ENCODE measurements around the gene TIMM10.

The TIMM10 gene

DNA sequence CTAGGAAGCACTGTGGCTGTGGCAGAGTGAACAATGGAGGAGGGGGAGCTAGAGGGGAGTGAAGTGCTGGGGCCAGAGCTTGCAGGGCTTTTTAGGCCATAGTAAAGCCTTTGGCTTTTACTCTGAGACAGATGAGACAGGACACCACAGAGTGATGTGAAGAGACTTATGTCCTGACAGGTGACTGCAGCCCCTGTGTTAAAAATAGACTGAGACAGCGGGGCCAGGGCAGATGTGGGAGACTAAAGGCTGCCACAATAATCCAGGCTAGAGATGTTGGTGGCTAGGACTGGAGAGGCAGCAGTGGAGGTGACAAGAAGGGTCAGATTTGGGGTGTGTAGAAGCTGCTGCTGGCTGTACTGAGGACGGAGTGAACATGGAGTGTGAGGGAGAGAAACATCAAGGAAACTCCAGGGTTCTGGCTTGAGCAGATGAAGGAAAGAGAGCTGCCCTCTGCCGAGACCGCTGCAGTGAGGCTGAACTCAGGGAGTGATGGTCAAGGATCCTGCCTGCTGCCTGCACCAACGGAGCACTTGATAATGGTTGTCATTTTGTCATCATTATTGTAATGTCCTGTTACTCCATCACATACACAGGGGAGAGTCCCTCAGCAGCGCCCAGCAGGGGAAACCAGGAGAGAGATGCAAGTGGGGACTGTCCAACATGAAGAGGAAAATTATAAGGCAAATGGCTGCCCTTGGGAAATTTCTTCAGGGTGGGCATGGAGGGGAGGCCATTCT is 42.5 kb downstream of the TIMM10 start:
- H3K4me3 ChIP-seq (ENCODE audit: low read length), result no peak overlapping the region
- H3K36me3 ChIP-seq (ENCODE audit: control insufficient read depth, insufficient read depth, low read length, severe bottlenecking), result no peaks in the 10 kb centered on the region
- H3K4me1 ChIP-seq (ENCODE audit: control insufficient read depth, insufficient read depth, low read length), result peaks cover 20% of the 10 kb centered on the region
- H3K9me3 ChIP-seq (ENCODE audit: control insufficient read depth, low read length), result no peaks in the 10 kb centered on the region
- DNase-seq (ENCODE audit: low read depth), result no peak
- H3K27me3 ChIP-seq (replicated peaks; ENCODE audit: control insufficient read depth, insufficient read depth, low read length), result no peaks in the 10 kb centered on the region
- H3K9ac ChIP-seq (ENCODE audit: low read length), result no peak overlapping the region

- no peak for DNase-seq (ENCODE audit: low read depth)
- Histone ChIP-seq H3K27me3 (replicated peaks; ENCODE audit: control insufficient read depth, insufficient read depth, low read length) (peaks cover under 1% of the 10 kb centered on the region), H3K9me3 (ENCODE audit: control insufficient read depth, low read length) (no peaks in the 10 kb centered on the region), H3K9ac (ENCODE audit: low read length) (no peak overlapping the region), H3K36me3 (ENCODE audit: control insufficient read depth, insufficient read depth, low read length, severe bottlenecking) (no peaks in the 10 kb centered on the region), H3K4me1 (ENCODE audit: control insufficient read depth, insufficient read depth, low read length) (peaks cover 22% of the 10 kb centered on the region), H3K4me3 (ENCODE audit: low read length) (no peak overlapping the region)
These were observed 43.4 kb downstream of the TIMM10 start for GRCh38 chr11:57487021-57487778.

- Histone ChIP-seq H3K9ac (ENCODE audit: low read length) (no peak overlapping the region), H3K9me3 (ENCODE audit: control insufficient read depth, low read length) (no peaks in the 10 kb centered on the region), H3K36me3 (ENCODE audit: control insufficient read depth, insufficient read depth, low read length, severe bottlenecking) (no peaks in the 10 kb centered on the region), H3K27me3 (replicated peaks; ENCODE audit: control insufficient read depth, insufficient read depth, low read length) (peaks cover 7% of the 10 kb centered on the region), H3K4me1 (ENCODE audit: control insufficient read depth, insufficient read depth, low read length) (peaks cover 22% of the 10 kb centered on the region), H3K4me3 (ENCODE audit: low read length) (no peak overlapping the region)
- no peak for DNase-seq (ENCODE audit: low read depth)
These were observed 45.1 kb downstream of the TIMM10 start for GRCh38 chr11:57485217-57485990.

- Histone ChIP-seq H3K9me3 (ENCODE audit: control insufficient read depth, low read length) (no peaks in the 10 kb centered on the region), H3K9ac (ENCODE audit: low read length) (no peak overlapping the region), H3K36me3 (ENCODE audit: control insufficient read depth, insufficient read depth, low read length, severe bottlenecking) (no peaks in the 10 kb centered on the region), H3K4me1 (ENCODE audit: control insufficient read depth, insufficient read depth, low read length) (peaks cover 24% of the 10 kb centered on the region), H3K27me3 (replicated peaks; ENCODE audit: control insufficient read depth, insufficient read depth, low read length) (peaks cover 7% of the 10 kb centered on the region), H3K4me3 (ENCODE audit: low read length) (no peak overlapping the region)
- no peak for DNase-seq (ENCODE audit: low read depth)
These were observed 46.3 kb downstream of the TIMM10 start for GRCh38 chr11:57484141-57484710.

GRCh38 chr11:57483562-57483918 is 47.0 kb downstream of the TIMM10 start:
- peak overlapping the region; percentile 76 for H3K4me3 ChIP-seq (ENCODE audit: low read length)
- no peaks in the 10 kb centered on the region for H3K36me3 ChIP-seq (ENCODE audit: control insufficient read depth, insufficient read depth, low read length, severe bottlenecking)
- no peaks in the 10 kb centered on the region for H3K9me3 ChIP-seq (ENCODE audit: control insufficient read depth, low read length)
- H3K4me1 ChIP-seq (ENCODE audit: control insufficient read depth, insufficient read depth, low read length), result peaks cover 29% of the 10 kb centered on the region
- no peak for DNase-seq (ENCODE audit: low read depth)
- H3K27me3 ChIP-seq (replicated peaks; ENCODE audit: control insufficient read depth, insufficient read depth, low read length), result peaks cover 7% of the 10 kb centered on the region
- H3K9ac ChIP-seq (ENCODE audit: low read length), result peak overlapping the region; percentile 66

- Histone ChIP-seq H3K27me3 (replicated peaks; ENCODE audit: control insufficient read depth, insufficient read depth, low read length) (peaks cover 7% of the 10 kb centered on the region), H3K36me3 (ENCODE audit: control insufficient read depth, insufficient read depth, low read length, severe bottlenecking) (no peaks in the 10 kb centered on the region), H3K9me3 (ENCODE audit: control insufficient read depth, low read length) (no peaks in the 10 kb centered on the region), H3K4me1 (ENCODE audit: control insufficient read depth, insufficient read depth, low read length) (peaks cover 29% of the 10 kb centered on the region), H3K9ac (ENCODE audit: low read length) (peak overlapping the region; percentile 66), H3K4me3 (ENCODE audit: low read length) (peak overlapping the region; percentile 76)
- peak; percentile 74 for DNase-seq (ENCODE audit: low read depth)
These were observed 47.6 kb downstream of the TIMM10 start for GRCh38 chr11:57482782-57483561.

DNA sequence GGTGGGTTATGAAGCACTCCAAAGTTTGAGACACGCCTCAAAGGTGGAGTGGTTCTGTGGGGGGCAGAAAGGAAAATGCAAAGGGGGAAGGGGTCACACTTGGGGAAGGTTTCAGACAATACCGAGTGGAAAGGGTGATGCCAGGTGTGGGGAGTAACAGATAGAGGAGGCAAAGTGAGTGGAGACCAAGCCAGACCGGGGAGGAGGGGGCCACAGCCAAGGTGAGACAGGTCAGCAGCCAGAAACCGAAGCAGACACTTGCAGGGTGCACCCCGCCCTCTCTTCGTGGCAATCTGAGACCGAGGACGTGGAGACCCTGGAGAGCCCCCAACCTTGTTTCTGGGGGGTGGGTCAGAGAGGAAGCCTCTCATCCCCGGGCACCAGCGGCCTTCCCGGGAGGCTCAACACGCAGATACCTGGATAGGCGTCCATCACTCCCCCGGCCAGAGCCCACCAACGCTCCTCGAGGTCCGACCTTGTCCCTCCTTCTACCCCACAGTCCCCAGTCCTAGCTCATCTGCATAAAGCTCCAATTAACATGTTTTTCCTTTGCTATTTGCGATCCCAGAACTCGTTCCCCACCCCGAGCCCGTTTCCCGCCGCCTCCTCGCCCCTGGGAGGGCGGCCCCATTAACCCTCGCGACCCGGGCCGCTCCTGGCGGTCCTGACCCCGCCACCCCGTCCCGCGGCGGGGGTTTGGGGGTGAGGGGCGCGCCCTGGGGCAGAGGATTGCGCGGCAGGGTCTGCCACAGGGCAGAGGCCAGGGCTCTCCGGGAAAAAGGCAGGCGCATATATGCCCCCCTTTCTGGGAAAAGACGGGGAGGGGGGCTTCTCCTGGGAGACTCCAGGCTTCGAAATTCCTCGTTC is 48.4 kb downstream of the TIMM10 start:
- Histone ChIP-seq H3K36me3 (ENCODE audit: control insufficient read depth, insufficient read depth, low read length, severe bottlenecking) (no peaks in the 10 kb centered on the region), H3K9me3 (ENCODE audit: control insufficient read depth, low read length) (no peaks in the 10 kb centered on the region), H3K27me3 (replicated peaks; ENCODE audit: control insufficient read depth, insufficient read depth, low read length) (peaks cover 7% of the 10 kb centered on the region), H3K4me1 (ENCODE audit: control insufficient read depth, insufficient read depth, low read length) (peaks cover 29% of the 10 kb centered on the region), H3K4me3 (ENCODE audit: low read length) (no peak overlapping the region), H3K9ac (ENCODE audit: low read length) (no peak overlapping the region)
- DNase-seq (ENCODE audit: low read depth), result no peak

DNA sequence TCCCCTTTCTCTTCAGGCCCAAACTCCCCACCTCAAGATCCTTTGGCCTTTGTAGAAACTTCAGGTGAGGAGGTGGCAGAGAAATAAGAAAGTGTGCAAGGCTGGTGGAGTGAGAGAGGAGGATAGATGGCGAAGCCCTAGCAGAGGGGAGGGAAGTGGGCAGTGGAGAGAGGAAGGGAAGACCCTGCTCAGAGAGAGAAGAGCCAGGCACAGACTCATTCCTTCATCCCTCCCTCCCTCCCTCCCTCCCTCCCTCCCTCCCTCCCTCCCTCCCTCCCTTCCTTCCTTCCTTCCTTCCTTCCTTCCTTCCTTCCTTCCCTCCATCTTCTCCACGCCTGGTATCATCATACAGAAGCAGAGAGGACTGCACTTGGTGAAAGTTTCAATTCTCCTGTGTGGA is 49.2 kb downstream of the TIMM10 start:
- Histone ChIP-seq H3K27me3 (replicated peaks; ENCODE audit: control insufficient read depth, insufficient read depth, low read length) (peaks cover 7% of the 10 kb centered on the region), H3K36me3 (ENCODE audit: control insufficient read depth, insufficient read depth, low read length, severe bottlenecking) (no peaks in the 10 kb centered on the region), H3K9ac (ENCODE audit: low read length) (no peak overlapping the region), H3K4me1 (ENCODE audit: control insufficient read depth, insufficient read depth, low read length) (peaks cover 29% of the 10 kb centered on the region), H3K9me3 (ENCODE audit: control insufficient read depth, low read length) (no peaks in the 10 kb centered on the region), H3K4me3 (ENCODE audit: low read length) (no peak overlapping the region)
- no peak for DNase-seq (ENCODE audit: low read depth)

DNA sequence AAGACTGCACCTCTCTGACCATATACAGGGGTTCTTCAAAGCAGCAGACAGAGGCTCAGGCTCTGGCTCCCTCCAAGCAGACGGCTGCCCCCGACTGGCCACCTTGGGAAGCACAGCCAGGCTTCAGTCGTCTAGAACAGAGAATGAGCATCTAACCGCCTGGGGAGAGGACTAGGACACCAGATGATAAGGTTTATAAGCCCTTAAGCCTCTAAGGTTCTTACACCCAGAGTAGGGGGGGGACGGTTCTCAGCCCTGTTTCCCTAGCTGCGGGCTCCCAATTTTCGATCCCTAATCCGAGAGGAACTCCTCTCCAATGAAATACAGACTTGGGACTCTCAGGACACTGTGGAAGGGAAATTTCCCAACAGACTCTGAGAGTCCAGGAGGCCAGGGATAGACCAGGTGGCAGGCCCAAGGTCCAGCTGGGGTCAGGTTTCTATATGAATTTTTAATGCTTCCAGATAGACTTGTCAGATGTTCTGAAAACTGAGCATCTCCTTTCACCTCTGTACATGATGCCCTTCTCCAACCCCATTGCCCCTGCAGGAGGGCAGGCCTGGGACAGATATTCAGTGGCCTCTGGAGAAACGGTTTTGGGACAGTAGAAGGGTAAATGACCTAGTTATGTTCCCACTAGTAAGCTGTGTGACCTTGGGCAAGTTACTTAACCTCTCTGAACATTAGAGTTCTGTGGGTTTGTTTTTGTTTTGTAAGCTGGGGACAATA is 50.0 kb downstream of the TIMM10 start:
- Histone ChIP-seq H3K4me1 (ENCODE audit: control insufficient read depth, insufficient read depth, low read length) (peaks cover 29% of the 10 kb centered on the region), H3K4me3 (ENCODE audit: low read length) (no peak overlapping the region), H3K27me3 (replicated peaks; ENCODE audit: control insufficient read depth, insufficient read depth, low read length) (peaks cover 13% of the 10 kb centered on the region), H3K36me3 (ENCODE audit: control insufficient read depth, insufficient read depth, low read length, severe bottlenecking) (no peaks in the 10 kb centered on the region), H3K9me3 (ENCODE audit: control insufficient read depth, low read length) (no peaks in the 10 kb centered on the region), H3K9ac (ENCODE audit: low read length) (no peak overlapping the region)
- peak; percentile 63 for DNase-seq (ENCODE audit: low read depth)
